H9 (cell line): ENCODE data around the gene SMG7. TPM values are rescaled to one million over a fixed set of nuclear protein-coding genes. Genes with fewer than 3 reads are reported as not detected.

Experiments used
- DNase-seq: peaks from one replicate; pipeline ENCODE4 v3.0.0-alpha.2; 2017
- H2AFZ ChIP-seq: one replicate; pipeline ENCODE4 v1.6.1; 2013; ENCODE audit warnings: mild to moderate bottlenecking, low read length, control low read depth, moderate library complexity
- H2AK5ac ChIP-seq: 2 replicates; pipeline ENCODE4 v1.6.1; 2013; ENCODE audit warnings: low read length, control low read depth, mixed read lengths; ENCODE audit not compliant: insufficient read length
- H2BK120ac ChIP-seq: one replicate; pipeline ENCODE4 v1.6.1; 2013; ENCODE audit warnings: low read depth, mild to moderate bottlenecking, low read length, control low read depth, inconsistent platforms; ENCODE audit not compliant: poor library complexity, severe bottlenecking
- H2BK12ac ChIP-seq: 2 replicates; pipeline ENCODE4 v1.6.1; 2013; ENCODE audit warnings: low read length, control low read depth, mixed read lengths, low read depth; ENCODE audit not compliant: insufficient read length
- H2BK15ac ChIP-seq: 2 replicates; pipeline ENCODE4 v1.6.1; 2013; ENCODE audit warnings: low read depth, low read length, control low read depth
- H2BK20ac ChIP-seq: one replicate; pipeline ENCODE4 v1.6.1; 2013; ENCODE audit warnings: low read depth, mild to moderate bottlenecking, low read length, control low read depth, inconsistent platforms; ENCODE audit not compliant: poor library complexity, severe bottlenecking
- H2BK5ac ChIP-seq: 2 replicates; pipeline ENCODE4 v1.6.1; 2013; ENCODE audit warnings: low read length, control low read depth, mixed read lengths; ENCODE audit not compliant: insufficient read length
- H3K14ac ChIP-seq: 2 replicates; pipeline ENCODE4 v1.6.1; 2013; ENCODE audit warnings: low read length, control low read depth; ENCODE audit not compliant: insufficient read depth
- H3K18ac ChIP-seq: 2 replicates; pipeline ENCODE4 v1.6.1; 2013; ENCODE audit warnings: low read depth, mild to moderate bottlenecking, mixed read lengths, low read length, control low read depth; ENCODE audit not compliant: insufficient read length
- H3K23ac ChIP-seq: 2 replicates; pipeline ENCODE4 v1.6.1; 2013; ENCODE audit warnings: low read length, control low read depth, mixed read lengths, low read depth; ENCODE audit not compliant: insufficient read length
- H3K23me2 ChIP-seq: 2 replicates; pipeline ENCODE4 v1.6.1; 2013; ENCODE audit warnings: low read depth, mild to moderate bottlenecking, mixed read lengths, low read length, control low read depth; ENCODE audit not compliant: insufficient read length, poor library complexity, severe bottlenecking
- H3K27ac ChIP-seq: 2 replicates; pipeline ENCODE4 v1.5.1; 2013; ENCODE audit warnings: low read length, control low read depth, mixed read lengths, low read depth; ENCODE audit not compliant: insufficient read length
- H3K27me3 ChIP-seq: 2 replicates; pipeline ENCODE4 v1.6.1; 2013; ENCODE audit warnings: low read length, control low read depth, inconsistent platforms; ENCODE audit not compliant: insufficient read depth
- H3K4ac ChIP-seq: 2 replicates; pipeline ENCODE4 v1.6.1; 2013; ENCODE audit warnings: low read depth, mild to moderate bottlenecking, control low read depth, inconsistent platforms, low read length, moderate library complexity
- H3K4me1 ChIP-seq: 2 replicates; pipeline ENCODE4 v1.6.1; 2013; ENCODE audit warnings: low read length, control low read depth, inconsistent platforms; ENCODE audit not compliant: insufficient read depth
- H3K4me2 ChIP-seq: 2 replicates; pipeline ENCODE4 v1.6.1; 2013; ENCODE audit warnings: low read length, control low read depth, mixed read lengths; ENCODE audit not compliant: insufficient read length, insufficient read depth
- H3K56ac ChIP-seq: 2 replicates; pipeline ENCODE4 v1.6.1; 2013; ENCODE audit warnings: low read depth, mild to moderate bottlenecking, mixed read lengths, low read length, control low read depth; ENCODE audit not compliant: insufficient read length
- H3K79me1 ChIP-seq: 2 replicates; pipeline ENCODE4 v1.6.1; 2013; ENCODE audit warnings: low read depth, mild to moderate bottlenecking, moderate library complexity, low read length, control low read depth, inconsistent platforms; ENCODE audit not compliant: insufficient read depth, poor library complexity, severe bottlenecking
- H3K79me2 ChIP-seq: 2 replicates; pipeline ENCODE4 v1.6.1; 2013; ENCODE audit warnings: low read length, control low read depth, inconsistent platforms; ENCODE audit not compliant: insufficient read depth
- H3K9ac ChIP-seq: 2 replicates; pipeline ENCODE4 v1.6.1; 2013; ENCODE audit warnings: low read length, control low read depth, mixed read lengths; ENCODE audit not compliant: insufficient read length; ENCODE audit errors: extremely low read depth
- H3K9me3 ChIP-seq: one replicate; pipeline ENCODE4 v1.6.1; 2013; ENCODE audit warnings: low read depth, low read length, inconsistent platforms; ENCODE audit not compliant: control insufficient read depth
- H3T11ph ChIP-seq: one replicate; pipeline ENCODE4 v1.6.1; 2013; ENCODE audit warnings: mild to moderate bottlenecking, low read length, control low read depth, inconsistent platforms
- H4K20me1 ChIP-seq: one replicate; pipeline ENCODE4 v1.6.1; 2013; ENCODE audit not compliant: control insufficient read depth, insufficient read length, insufficient read depth
- H4K5ac ChIP-seq: 2 replicates; pipeline ENCODE4 v1.6.1; 2013; ENCODE audit warnings: low read depth, mild to moderate bottlenecking, mixed read lengths, low read length, control low read depth; ENCODE audit not compliant: insufficient read length
- H4K8ac ChIP-seq: replicated peaks from 2 replicates; pipeline ENCODE4 v1.6.1; 2013; ENCODE audit warnings: low read length, control low read depth, mixed read lengths, low read depth; ENCODE audit not compliant: insufficient read length
- H4K91ac ChIP-seq: 2 replicates; pipeline ENCODE4 v1.6.1; 2013; ENCODE audit warnings: low read depth, mild to moderate bottlenecking, moderate library complexity, mixed read lengths, low read length, control low read depth; ENCODE audit not compliant: insufficient read length
- H3K27ac Mint-ChIP-seq, 3 experiments: 2 replicates in 2 of 3; 3 replicates in 1 of 3; pipeline ENCODE4 v1.8.0; 2020 to 2021; ENCODE audit warnings: mixed read lengths in 3 of 3, mild to moderate bottlenecking in 1 of 3, moderate library complexity in 1 of 3
- H3K27me3 Mint-ChIP-seq: 2 replicates; pipeline ENCODE4 v1.8.0; 2021; ENCODE audit warnings: low read depth, mild to moderate bottlenecking, moderate library complexity, mixed read lengths
- H3K36me3 Mint-ChIP-seq, 3 experiments: 2 replicates in 2 of 3; 3 replicates in 1 of 3; pipeline ENCODE4 v1.8.0; 2020 to 2021; ENCODE audit warnings: low read depth in 3 of 3, mixed read lengths in 3 of 3; ENCODE audit not compliant: insufficient read depth in 1 of 3
- H3K4me1 Mint-ChIP-seq, 2 experiments: 2 replicates each; pipeline ENCODE4 v1.8.0; 2020; ENCODE audit warnings: mixed read lengths in 2 of 2
- H3K4me3 Mint-ChIP-seq, 2 experiments: 2 replicates in 1 of 2; 3 replicates in 1 of 2; pipeline ENCODE4 v1.8.0; 2020 to 2021; ENCODE audit warnings: mild to moderate bottlenecking in 2 of 2, mixed read lengths in 2 of 2, moderate library complexity in 1 of 2
- H3K9me3 Mint-ChIP-seq, 2 experiments: 2 replicates in 1 of 2; 3 replicates in 1 of 2; pipeline ENCODE4 v1.8.0; 2020; ENCODE audit warnings: mild to moderate bottlenecking in 2 of 2, mixed read lengths in 2 of 2, moderate library complexity in 1 of 2
- WGBS: extraction: QIAGEN DNeasy Blood & Tissue Kit; methylation state at CpG from one replicate; pipeline ENCODE4 v1.1.7; 2013; ENCODE audit warnings: missing lambda C conversion rate, low lambda C conversion rate, mixed read lengths; ENCODE audit not compliant: insufficient read length; ENCODE audit errors: extremely low coverage; 5-methylcytosine and 5-hydroxymethylcytosine counted together
- total RNA-seq: library from RNA; stranded (reverse); gene quantifications from 2 replicates; pipeline ENCODE4 v1.2.1, GENCODE V29; 2021
- TF ChIP-seq, protein P1 (sequence below): fragments of 200-600 bp; sonication (generic); conservative IDR thresholded peaks from 3 replicates; pipeline ENCODE4 v1.8.0; 2021; ENCODE audit warnings: antibody characterized with exemption, mild to moderate bottlenecking

Gene SMG7
- total RNA-seq, 1 experiment from 2014 or later = 77.0 TPM

DNA sequence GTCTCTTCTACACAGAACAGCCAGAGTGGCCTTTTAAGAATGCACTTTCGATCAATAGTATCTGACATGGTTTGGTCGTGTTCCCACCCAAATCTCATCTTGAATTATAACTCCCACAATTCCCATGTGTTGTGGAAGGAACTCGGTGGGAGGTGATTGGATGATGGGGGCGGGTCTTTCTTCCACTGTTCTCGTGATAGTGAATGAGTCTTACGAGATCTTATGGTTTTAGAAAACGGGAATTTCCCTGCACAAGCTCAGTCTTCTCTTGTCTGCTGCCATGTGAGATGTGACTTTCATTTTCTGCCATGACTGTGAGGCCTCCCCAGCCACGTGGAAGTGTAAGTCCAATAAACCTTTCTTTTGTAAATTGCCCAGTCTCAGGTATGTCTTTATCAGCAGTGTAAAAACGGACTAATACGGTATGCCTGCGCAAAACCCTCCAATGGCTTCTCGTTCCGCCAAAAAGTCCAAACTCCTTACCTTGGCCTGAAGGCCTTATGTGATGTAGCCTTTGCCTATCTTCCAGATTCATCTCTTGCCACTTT lies 23.0 kb upstream of the SMG7 start:
- Histone ChIP-seq H3K56ac (no peak overlapping the region), H3K27me3 (no peaks in the 10 kb centered on the region), H3K9ac (no peak overlapping the region), H4K5ac (no peak overlapping the region), H3K4ac (no peak overlapping the region), H3K9me3 (no peaks in the 10 kb centered on the region), H4K8ac (no peak overlapping the region), H2BK15ac (no peak overlapping the region), H3K23ac (no peak overlapping the region), H2BK20ac (no peak overlapping the region), H2BK120ac (no peak overlapping the region), H4K20me1 (no peaks in the 10 kb centered on the region), H3K14ac (no peak overlapping the region), H3K4me1 (no peaks in the 10 kb centered on the region), H2AK5ac (no peak overlapping the region), H2AFZ (no peak overlapping the region), H3K79me2 (no peaks in the 10 kb centered on the region), H4K91ac (no peak overlapping the region), H3K4me2 (no peak overlapping the region), H3K23me2 (no peaks in the 10 kb centered on the region), H3T11ph (no peak overlapping the region), H3K27ac (no peak overlapping the region), H3K79me1 (no peaks in the 10 kb centered on the region), H3K18ac (no peak overlapping the region), H2BK12ac (no peak overlapping the region), H2BK5ac (no peak overlapping the region)
- no CpG with 5 or more reads among the region's 13 CpGs for WGBS
- no peak for DNase-seq
- peaks cover under 1 to 3% of the 10 kb centered on the region in 2 experiments; a peak in 3 of 4 replicates for H3K4me1 Mint-ChIP-seq
- H3K27ac Mint-ChIP-seq = no peak overlapping the region
- no peaks in the 10 kb centered on the region; the same call in 1 of the 2 replicates for H3K27me3 Mint-ChIP-seq
- H3K4me3 Mint-ChIP-seq = no peak overlapping the region
- H3K9me3 Mint-ChIP-seq = no peaks in the 10 kb centered on the region
- no peaks in the 10 kb centered on the region for H3K36me3 Mint-ChIP-seq
- TF ChIP-seq, protein P1, sequence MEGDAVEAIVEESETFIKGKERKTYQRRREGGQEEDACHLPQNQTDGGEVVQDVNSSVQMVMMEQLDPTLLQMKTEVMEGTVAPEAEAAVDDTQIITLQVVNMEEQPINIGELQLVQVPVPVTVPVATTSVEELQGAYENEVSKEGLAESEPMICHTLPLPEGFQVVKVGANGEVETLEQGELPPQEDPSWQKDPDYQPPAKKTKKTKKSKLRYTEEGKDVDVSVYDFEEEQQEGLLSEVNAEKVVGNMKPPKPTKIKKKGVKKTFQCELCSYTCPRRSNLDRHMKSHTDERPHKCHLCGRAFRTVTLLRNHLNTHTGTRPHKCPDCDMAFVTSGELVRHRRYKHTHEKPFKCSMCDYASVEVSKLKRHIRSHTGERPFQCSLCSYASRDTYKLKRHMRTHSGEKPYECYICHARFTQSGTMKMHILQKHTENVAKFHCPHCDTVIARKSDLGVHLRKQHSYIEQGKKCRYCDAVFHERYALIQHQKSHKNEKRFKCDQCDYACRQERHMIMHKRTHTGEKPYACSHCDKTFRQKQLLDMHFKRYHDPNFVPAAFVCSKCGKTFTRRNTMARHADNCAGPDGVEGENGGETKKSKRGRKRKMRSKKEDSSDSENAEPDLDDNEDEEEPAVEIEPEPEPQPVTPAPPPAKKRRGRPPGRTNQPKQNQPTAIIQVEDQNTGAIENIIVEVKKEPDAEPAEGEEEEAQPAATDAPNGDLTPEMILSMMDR = no peak
